Measurements from ENCODE around the gene NFYA.

NFYA gene

GRCh38 chr6:41059556-41059955 is 13.2 kb upstream of the NFYA start:
- TF ChIP-seq, protein P1, sequence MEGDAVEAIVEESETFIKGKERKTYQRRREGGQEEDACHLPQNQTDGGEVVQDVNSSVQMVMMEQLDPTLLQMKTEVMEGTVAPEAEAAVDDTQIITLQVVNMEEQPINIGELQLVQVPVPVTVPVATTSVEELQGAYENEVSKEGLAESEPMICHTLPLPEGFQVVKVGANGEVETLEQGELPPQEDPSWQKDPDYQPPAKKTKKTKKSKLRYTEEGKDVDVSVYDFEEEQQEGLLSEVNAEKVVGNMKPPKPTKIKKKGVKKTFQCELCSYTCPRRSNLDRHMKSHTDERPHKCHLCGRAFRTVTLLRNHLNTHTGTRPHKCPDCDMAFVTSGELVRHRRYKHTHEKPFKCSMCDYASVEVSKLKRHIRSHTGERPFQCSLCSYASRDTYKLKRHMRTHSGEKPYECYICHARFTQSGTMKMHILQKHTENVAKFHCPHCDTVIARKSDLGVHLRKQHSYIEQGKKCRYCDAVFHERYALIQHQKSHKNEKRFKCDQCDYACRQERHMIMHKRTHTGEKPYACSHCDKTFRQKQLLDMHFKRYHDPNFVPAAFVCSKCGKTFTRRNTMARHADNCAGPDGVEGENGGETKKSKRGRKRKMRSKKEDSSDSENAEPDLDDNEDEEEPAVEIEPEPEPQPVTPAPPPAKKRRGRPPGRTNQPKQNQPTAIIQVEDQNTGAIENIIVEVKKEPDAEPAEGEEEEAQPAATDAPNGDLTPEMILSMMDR (IDR thresholded peaks at IDR 0.05; ENCODE audit: borderline replicate concordance, extremely low read depth, low read length, poor library complexity, severe bottlenecking), result no peak
- TF ChIP-seq EZH2 (IDR thresholded peaks at IDR 0.05; ENCODE audit: borderline replicate concordance, low read depth, low read length, severe bottlenecking), result no peak
- no peak overlapping the region for H3K9ac ChIP-seq (ENCODE audit: low read depth, low read length)
- H2AFZ ChIP-seq (ENCODE audit: low read depth, low read length), result no peak overlapping the region
- no peaks in the 10 kb centered on the region for H3K4me1 ChIP-seq (ENCODE audit: insufficient read depth, low read length)
- H3K4me2 ChIP-seq (ENCODE audit: insufficient read depth, low read length), result no peak overlapping the region
- H3K4me3 ChIP-seq (ENCODE audit: low read depth in 1 of 2, low read length in 2 of 2), result no peak overlapping the region
- no peaks in the 10 kb centered on the region for H4K20me1 ChIP-seq (ENCODE audit: insufficient read depth, low read length)
- no peaks in the 10 kb centered on the region for H3K27me3 ChIP-seq (ENCODE audit: insufficient read depth, low read length, poor library complexity)
- peaks cover 22% of the 10 kb centered on the region for H3K36me3 ChIP-seq (ENCODE audit: insufficient read depth, low read length)
- ATAC-seq (ENCODE audit: insufficient read depth, low read depth), result no peak
- no peaks in the 10 kb centered on the region for H3K79me2 ChIP-seq (ENCODE audit: insufficient read depth, low read length)
- no peaks in the 10 kb centered on the region for H3K9me3 ChIP-seq (ENCODE audit: insufficient read depth, low read length, severe bottlenecking)
- no peak for DNase-seq
- no peak overlapping the region for H3K27ac ChIP-seq (ENCODE audit: low read length)

- Histone ChIP-seq H3K4me3 (ENCODE audit: low read depth in 1 of 2, low read length in 2 of 2) (no peak overlapping the region), H3K36me3 (ENCODE audit: insufficient read depth, low read length) (peaks cover 39% of the 10 kb centered on the region), H3K4me1 (ENCODE audit: insufficient read depth, low read length) (no peaks in the 10 kb centered on the region), H3K27ac (ENCODE audit: low read length) (no peak overlapping the region), H3K27me3 (ENCODE audit: insufficient read depth, low read length, poor library complexity) (no peaks in the 10 kb centered on the region), H4K20me1 (ENCODE audit: insufficient read depth, low read length) (no peaks in the 10 kb centered on the region), H2AFZ (ENCODE audit: low read depth, low read length) (no peak overlapping the region), H3K79me2 (ENCODE audit: insufficient read depth, low read length) (no peaks in the 10 kb centered on the region), H3K4me2 (ENCODE audit: insufficient read depth, low read length) (no peak overlapping the region), H3K9me3 (ENCODE audit: insufficient read depth, low read length, severe bottlenecking) (no peaks in the 10 kb centered on the region), H3K9ac (ENCODE audit: low read depth, low read length) (no peak overlapping the region)
- TF ChIP-seq, protein P1 (IDR thresholded peaks at IDR 0.05; ENCODE audit: borderline replicate concordance, extremely low read depth, low read length, poor library complexity, severe bottlenecking), result no peak
- no peak for TF ChIP-seq EZH2 (IDR thresholded peaks at IDR 0.05; ENCODE audit: borderline replicate concordance, low read depth, low read length, severe bottlenecking)
- DNase-seq (no peak), ATAC-seq (ENCODE audit: insufficient read depth, low read depth) (no peak)
These were observed 11.5 kb upstream of the NFYA start for GRCh38 chr6:41061196-41061726.

- no peaks in the 10 kb centered on the region for H3K27me3 ChIP-seq (ENCODE audit: insufficient read depth, low read length, poor library complexity)
- H3K79me2 ChIP-seq (ENCODE audit: insufficient read depth, low read length), result 0 out of 2 replicates have a peak, but pooled peaks cover 2% of the 10 kb centered on the region
- H3K36me3 ChIP-seq (ENCODE audit: insufficient read depth, low read length), result peaks cover 45% of the 10 kb centered on the region
- H3K4me1 ChIP-seq (ENCODE audit: insufficient read depth, low read length), result peaks cover 2% of the 10 kb centered on the region; the same call in 1 of the 2 replicates
- H3K4me2 ChIP-seq (ENCODE audit: insufficient read depth, low read length), result no peak overlapping the region
- H4K20me1 ChIP-seq (ENCODE audit: insufficient read depth, low read length), result no peaks in the 10 kb centered on the region
- H2AFZ ChIP-seq (ENCODE audit: low read depth, low read length), result no peak overlapping the region
- no peak overlapping the region for H3K27ac ChIP-seq (ENCODE audit: low read length)
- TF ChIP-seq EZH2 (IDR thresholded peaks at IDR 0.05; ENCODE audit: borderline replicate concordance, low read depth, low read length, severe bottlenecking), result no peak
- TF ChIP-seq, protein P1 (IDR thresholded peaks at IDR 0.05; ENCODE audit: borderline replicate concordance, extremely low read depth, low read length, poor library complexity, severe bottlenecking), result no peak
- H3K9ac ChIP-seq (ENCODE audit: low read depth, low read length), result no peak overlapping the region
- no peaks in the 10 kb centered on the region for H3K9me3 ChIP-seq (ENCODE audit: insufficient read depth, low read length, severe bottlenecking)
- no peak for DNase-seq
- ATAC-seq (ENCODE audit: insufficient read depth, low read depth), result no peak
- no peak overlapping the region for H3K4me3 ChIP-seq (ENCODE audit: low read depth in 1 of 2, low read length in 2 of 2)
These were observed 10.7 kb upstream of the NFYA start for GRCh38 chr6:41062056-41062455.
